ENCODE results near the gene TMEM248. TPM values are rescaled to one million over a fixed set of nuclear protein-coding genes. Genes with fewer than 3 reads are reported as not detected.
"Not testable (repeated sequence)": the region's sequence is repeated elsewhere in the genome, so short reads cannot be mapped to it uniquely, and the experiment has no call there.

TMEM248 gene
- total RNA-seq, 3 donors from 2014 or later (not counting 1 experiment from before 2014, with no cell fraction given), result 97.3 to 105 (median 103) TPM

GRCh38 chr7:66904063-66904593 lies 16.9 kb upstream of the TMEM248 start:
- H3K4me3 Mint-ChIP-seq, result no peak overlapping the region
- intact Hi-C loops (cut with micrococcal nuclease), result no loop called here
- Histone ChIP-seq H3K27me3 (ENCODE audit: control insufficient read depth, insufficient read depth, low read length) (no peaks in the 10 kb centered on the region), H3K4me3 (ENCODE audit: low read length) (no peak overlapping the region), H3K27ac (ENCODE audit: low read length) (no peak overlapping the region), H3K36me3 (ENCODE audit: control insufficient read depth, insufficient read depth, low read length) (peaks cover 1% of the 10 kb centered on the region), H3K9me3 (ENCODE audit: control insufficient read depth, insufficient read depth, low read length) (no peaks in the 10 kb centered on the region), H3K4me1 (ENCODE audit: control insufficient read depth, insufficient read depth, low read length) (no peaks in the 10 kb centered on the region)
- DNase-seq (no peak), ATAC-seq (no peak)
- TF ChIP-seq CTCF (IDR thresholded peaks at IDR 0.05), result no peak
- 96% methylated on average over 44 of the region's 44 CpGs for WGBS (ENCODE audit: insufficient coverage)
- no peaks in the 10 kb centered on the region for H3K4me1 Mint-ChIP-seq
- no peaks in the 10 kb centered on the region for H3K9me3 Mint-ChIP-seq
- H3K36me3 Mint-ChIP-seq, result no peaks in the 10 kb centered on the region
- H3K27me3 Mint-ChIP-seq (ENCODE audit: low read depth in 2 of 2), result no peaks in the 10 kb centered on the region
- no peak overlapping the region for H3K27ac Mint-ChIP-seq

- no peaks in the 10 kb centered on the region for H3K4me1 ChIP-seq (ENCODE audit: control insufficient read depth, insufficient read depth, low read length)
- WGBS (ENCODE audit: insufficient coverage), result 87% methylated on average over 8 of the region's 8 CpGs
- Mint-ChIP-seq H3K4me3 (no peak overlapping the region), H3K27ac (peak overlapping the region; percentile 17 to 39), H3K4me1 (no peaks in the 10 kb centered on the region), H3K36me3 (no peaks in the 10 kb centered on the region), H3K27me3 (ENCODE audit: low read depth in 2 of 2) (no peaks in the 10 kb centered on the region), H3K9me3 (no peaks in the 10 kb centered on the region)
- H3K9me3 ChIP-seq (ENCODE audit: control insufficient read depth, insufficient read depth, low read length), result no peaks in the 10 kb centered on the region
- H3K27me3 ChIP-seq (ENCODE audit: control insufficient read depth, insufficient read depth, low read length), result no peaks in the 10 kb centered on the region
- H3K27ac ChIP-seq (ENCODE audit: low read length), result no peak overlapping the region
- no peak for TF ChIP-seq CTCF (IDR thresholded peaks at IDR 0.05)
- intact Hi-C loops (cut with micrococcal nuclease), result no loop called here
- H3K4me3 ChIP-seq (ENCODE audit: low read length), result no peak overlapping the region
- H3K36me3 ChIP-seq (ENCODE audit: control insufficient read depth, insufficient read depth, low read length), result no peaks in the 10 kb centered on the region
- ATAC-seq (no peak), DNase-seq (no peak)
Observed at GRCh38 chr7:66905278-66905677, 15.7 kb upstream of the TMEM248 start.

GRCh38 chr7:66905689-66906088 lies 15.3 kb upstream of the TMEM248 start:
- Histone ChIP-seq H3K4me1 (ENCODE audit: control insufficient read depth, insufficient read depth, low read length) (no peaks in the 10 kb centered on the region), H3K27me3 (ENCODE audit: control insufficient read depth, insufficient read depth, low read length) (no peaks in the 10 kb centered on the region), H3K27ac (ENCODE audit: low read length) (no peak overlapping the region), H3K9me3 (ENCODE audit: control insufficient read depth, insufficient read depth, low read length) (no peaks in the 10 kb centered on the region), H3K36me3 (ENCODE audit: control insufficient read depth, insufficient read depth, low read length) (no peaks in the 10 kb centered on the region), H3K4me3 (ENCODE audit: low read length) (no peak overlapping the region)
- Mint-ChIP-seq H3K4me3 (no peak overlapping the region), H3K36me3 (no peaks in the 10 kb centered on the region), H3K27me3 (ENCODE audit: low read depth in 2 of 2) (no peaks in the 10 kb centered on the region), H3K9me3 (no peaks in the 10 kb centered on the region), H3K4me1 (no peaks in the 10 kb centered on the region), H3K27ac (peak overlapping the region in 1 of 2 donors; percentile 39)
- no peak for TF ChIP-seq CTCF (IDR thresholded peaks at IDR 0.05)
- ATAC-seq (no peak), DNase-seq (peak in 1 of 2 donors; percentile 7)
- 90% methylated on average over 5 of the region's 5 CpGs for WGBS (ENCODE audit: insufficient coverage)
- intact Hi-C loops (cut with micrococcal nuclease), result no loop called here

- TF ChIP-seq CTCF (IDR thresholded peaks at IDR 0.05), result no peak
- Mint-ChIP-seq H3K27me3 (ENCODE audit: low read depth in 2 of 2) (no peaks in the 10 kb centered on the region), H3K36me3 (no peaks in the 10 kb centered on the region), H3K4me3 (no peak overlapping the region), H3K4me1 (no peaks in the 10 kb centered on the region), H3K9me3 (no peaks in the 10 kb centered on the region), H3K27ac (no peak overlapping the region)
- no peaks in the 10 kb centered on the region for H3K36me3 ChIP-seq (ENCODE audit: control insufficient read depth, insufficient read depth, low read length)
- H3K27me3 ChIP-seq (ENCODE audit: control insufficient read depth, insufficient read depth, low read length), result no peaks in the 10 kb centered on the region
- no peaks in the 10 kb centered on the region for H3K9me3 ChIP-seq (ENCODE audit: control insufficient read depth, insufficient read depth, low read length)
- ATAC-seq, result no peak
- 99% methylated on average over 5 of the region's 5 CpGs for WGBS (ENCODE audit: insufficient coverage)
- intact Hi-C loops (cut with micrococcal nuclease), result no loop called here
- no peak overlapping the region for H3K4me3 ChIP-seq (ENCODE audit: low read length)
- no peak for DNase-seq
- no peaks in the 10 kb centered on the region for H3K4me1 ChIP-seq (ENCODE audit: control insufficient read depth, insufficient read depth, low read length)
- no peak overlapping the region for H3K27ac ChIP-seq (ENCODE audit: low read length)
Observed at GRCh38 chr7:66907731-66908130, 13.3 kb upstream of the TMEM248 start.

GRCh38 chr7:66908598-66908997 lies 12.4 kb upstream of the TMEM248 start:
- H3K27me3 ChIP-seq (ENCODE audit: control insufficient read depth, insufficient read depth, low read length); H3K9me3 Mint-ChIP-seq; DNase-seq; H3K36me3 Mint-ChIP-seq; intact Hi-C loops (cut with micrococcal nuclease); H3K9me3 ChIP-seq (ENCODE audit: control insufficient read depth, insufficient read depth, low read length); H3K4me3 Mint-ChIP-seq; ATAC-seq; H3K27me3 Mint-ChIP-seq (ENCODE audit: low read depth in 2 of 2); H3K36me3 ChIP-seq (ENCODE audit: control insufficient read depth, insufficient read depth, low read length); H3K27ac Mint-ChIP-seq; H3K4me1 Mint-ChIP-seq; H3K4me3 ChIP-seq (ENCODE audit: low read length); H3K27ac ChIP-seq (ENCODE audit: low read length); H3K4me1 ChIP-seq (ENCODE audit: control insufficient read depth, insufficient read depth, low read length): not testable (repeated sequence)
- WGBS (ENCODE audit: insufficient coverage), result 75% methylated on average over 4 of the region's 4 CpGs
